HG03558 (cell line): ENCODE results near the gene TOX4.
A peak's percentile ranks its signal among the peaks of the same experiment; 100 is the strongest.

Experiments used
- ATAC-seq: cut with Tn5 transposase; IDR thresholded peaks from one replicate; pipeline ENCODE4 v1.9.1; 2021; ENCODE audit warnings: moderate number of reproducible peaks; ENCODE audit not compliant: unreplicated experiment; ENCODE audit errors: extremely low read depth

TOX4 gene

GRCh38 chr14:21498540-21499526 lies 21.8 kb downstream of the TOX4 start:
- ATAC-seq, result no peak

GRCh38 chr14:21501568-21501967 lies 24.6 kb downstream of the TOX4 start:
- ATAC-seq, result no peak

GRCh38 chr14:21503376-21503775 lies 26.4 kb downstream of the TOX4 start:
- ATAC-seq, result no peak

GRCh38 chr14:21505012-21505553 lies 28.1 kb downstream of the TOX4 start:
- ATAC-seq, result peak; percentile 75

- no peak for ATAC-seq
Measured at GRCh38 chr14:21506557-21506956, 29.6 kb downstream of the TOX4 start.

GRCh38 chr14:21509432-21510143 lies 32.6 kb downstream of the TOX4 start:
- no peak for ATAC-seq

- peak; percentile 98 for ATAC-seq
Measured at GRCh38 chr14:21510735-21511657, 34.0 kb downstream of the TOX4 start, which contains the start of gene METTL3. Gene METTL3 (minus strand): TSS chr14:21511340. CDS start chr14:21511223, 117 bp downstream.

GRCh38 chr14:21514341-21514740 lies 37.3 kb downstream of the TOX4 start:
- ATAC-seq, result no peak

- ATAC-seq, result no peak
Measured at GRCh38 chr14:21518725-21519124, 41.7 kb downstream of the TOX4 start.

GRCh38 chr14:21520767-21521166 lies 43.8 kb downstream of the TOX4 start:
- no peak for ATAC-seq

- ATAC-seq, result no peak
Measured at GRCh38 chr14:21521501-21521900, 44.5 kb downstream of the TOX4 start.

- no peak for ATAC-seq
Measured at GRCh38 chr14:21523203-21523602, 46.2 kb downstream of the TOX4 start.

- ATAC-seq, result no peak
Measured at GRCh38 chr14:21524575-21525490, 47.8 kb downstream of the TOX4 start.

- no peak for ATAC-seq
Measured at GRCh38 chr14:21525571-21525961, 48.6 kb downstream of the TOX4 start.

- ATAC-seq, result no peak
Measured at GRCh38 chr14:21525962-21526671, 49.1 kb downstream of the TOX4 start, which contains the start of gene SALL2. Gene SALL2 (minus strand): TSS chr14:21526346. CDS start chr14:21526127, 219 bp downstream.

- no peak for ATAC-seq
Measured at GRCh38 chr14:21526672-21527317, 49.8 kb downstream of the TOX4 start.

- ATAC-seq, result no peak
Measured at GRCh38 chr14:21527318-21527679, 50.3 kb downstream of the TOX4 start.
